A549 (cell line): Measurements from ENCODE around the gene PGS1. TPM values are rescaled to one million over a fixed set of nuclear protein-coding genes. Genes with fewer than 3 reads are reported as not detected.
A peak's percentile ranks its signal among the peaks of the same experiment; 100 is the strongest.

Experiments used
- ATAC-seq, 2 experiments: fragments of 200-7000 bp in 1 of 2; fragments of >200 bp in 1 of 2; cut with Nextera tagmentation in 1 of 2; cut with Tn5 transposase in 1 of 2; 3 replicates each; pipeline versions ENCODE4 v1.8.0 to v1.9.1; 2018 to 2020; ENCODE audit warnings: mild to moderate bottlenecking in 1 of 2, moderate library complexity in 1 of 2
- CTCF ChIA-PET: fragments of 300-600 bp; sonication (Branson Sonifier 250); formaldehyde crosslinking; extraction: SDS; loops from one replicate; lab custom pipeline; 2021; ENCODE audit warnings: antibody characterized with exemption, inconsistent platforms; lab: Yijun Ruan, JAX
- POLR2A ChIA-PET: fragments of 350-600 bp; formaldehyde crosslinking; extraction: SDS; loops from one replicate; lab custom pipeline; 2021; ENCODE audit warnings: antibody characterized with exemption, inconsistent platforms; lab: Yijun Ruan, JAX
- DNase-seq, 2 experiments: peaks; one replicate each; pipeline versions ENCODE4 v3.0.0 to v3.0.0-alpha.2; 2011 to 2016; ENCODE audit warnings: low read depth in 1 of 2, low spot score in 1 of 2
- FAIRE-seq: peaks from 2 replicates; lab custom pipeline; 2011; peaks lifted over from hg19 to GRCh38; lab: Jason Lieb, UNC
- H3K27ac ChIP-seq, 2 experiments: fragments of >200 bp; sonication (Bioruptor Twin); formaldehyde crosslinking; 3 replicates each; pipeline ENCODE4 v1.5.1; 2016 to 2017
- H3K4me1 ChIP-seq: fragments of >200 bp; sonication (Bioruptor Twin); formaldehyde crosslinking; 3 replicates; pipeline ENCODE4 v1.6.1; 2016
- H3K4me2 ChIP-seq: fragments of >200 bp; sonication (Bioruptor Twin); formaldehyde crosslinking; 3 replicates; pipeline ENCODE4 v1.6.1; 2016
- H3K4me3 ChIP-seq: fragments of >200 bp; sonication (Bioruptor Twin); formaldehyde crosslinking; 3 replicates; pipeline ENCODE4 v1.5.1; 2016
- H3K9me3 ChIP-seq: fragments of >200 bp; sonication (Bioruptor Twin); formaldehyde crosslinking; 3 replicates; pipeline ENCODE4 v1.6.1; 2016
- ATOH8 ChIP-seq: fragments of 250-450 bp; sonication (Bioruptor Pico); IDR thresholded peaks from 2 replicates; pipeline ENCODE4 v1.5.0; 2020; ENCODE audit warnings: low read depth, mild to moderate bottlenecking, moderate library complexity
- CEBPB ChIP-seq, 2 experiments: fragments of >200 bp in 1 of 2; sonication (Bioruptor Twin) in 1 of 2; formaldehyde crosslinking in 1 of 2; IDR thresholded peaks; 2 replicates each; pipeline ENCODE4 v1.6.1; 2012 to 2016
- CHD4 ChIP-seq: fragments of 200-600 bp; sonication (generic); IDR thresholded peaks from 2 replicates; pipeline ENCODE4 v1.6.1; 2016; ENCODE audit warnings: antibody characterized with exemption, mild to moderate bottlenecking, borderline replicate concordance
- E2F6 ChIP-seq: IDR thresholded peaks from 2 replicates; pipeline ENCODE4 v1.6.1; 2012; ENCODE audit warnings: low read depth, borderline replicate concordance
- ELK1 ChIP-seq: fragments of 150-350 bp; IDR thresholded peaks from 2 replicates; pipeline ENCODE4 v1.6.1; 2014; ENCODE audit warnings: low read depth, mild to moderate bottlenecking, low read length
- FOXS1 ChIP-seq: fragments of 250-450 bp; sonication (Bioruptor Pico); IDR thresholded peaks from 2 replicates; pipeline ENCODE4 v1.5.0; 2020; ENCODE audit warnings: mild to moderate bottlenecking, moderate library complexity
- GATA3 ChIP-seq: IDR thresholded peaks from 2 replicates; pipeline ENCODE4 v1.6.1; 2012; ENCODE audit warnings: borderline replicate concordance
- HOXB13 ChIP-seq: fragments of 250-450 bp; sonication (Bioruptor Pico); IDR thresholded peaks from 2 replicates; pipeline ENCODE4 v1.5.0; 2020; ENCODE audit warnings: low read depth, mild to moderate bottlenecking, moderate library complexity
- JUNB ChIP-seq: fragments of >200 bp; sonication (Bioruptor Twin); formaldehyde crosslinking; IDR thresholded peaks from 2 replicates; pipeline ENCODE4 v1.6.1; 2016
- MAZ ChIP-seq: fragments of 150-350 bp; IDR thresholded peaks from 2 replicates; pipeline ENCODE4 v1.6.1; 2014; ENCODE audit warnings: antibody characterized with exemption, low read depth, low read length, borderline replicate concordance
- MYC ChIP-seq: IDR thresholded peaks from 2 replicates; pipeline ENCODE4 v1.6.1; 2012; ENCODE audit warnings: mild to moderate bottlenecking, inconsistent platforms, low read length, improper control_type of control experiment, borderline replicate concordance
- NPAS2 ChIP-seq: fragments of 250-450 bp; sonication (Bioruptor Pico); IDR thresholded peaks from 2 replicates; pipeline ENCODE4 v1.8.0; 2022; ENCODE audit warnings: mild to moderate bottlenecking, moderate library complexity, borderline replicate concordance
- NR3C1 ChIP-seq: fragments of >200 bp; sonication (Bioruptor Twin); formaldehyde crosslinking; IDR thresholded peaks from 3 replicates; pipeline ENCODE4 v1.6.1; 2017
- PBX3 ChIP-seq: IDR thresholded peaks from 2 replicates; pipeline ENCODE4 v1.6.1; 2012
- RAD21 ChIP-seq, 2 experiments: fragments of >200 bp in 1 of 2; sonication (Bioruptor Twin) in 1 of 2; formaldehyde crosslinking in 1 of 2; IDR thresholded peaks in 1 of 2; conservative IDR thresholded peaks in 1 of 2; 2 replicates in 1 of 2; 3 replicates in 1 of 2; pipeline ENCODE4 v1.6.1; 2012 to 2018; ENCODE audit warnings: inconsistent platforms in 1 of 2
- RNF2 ChIP-seq: fragments of 200-600 bp; sonication (generic); IDR thresholded peaks from 2 replicates; pipeline ENCODE4 v1.6.1; 2016; ENCODE audit warnings: low read depth, mild to moderate bottlenecking, antibody characterized with exemption, moderate library complexity, borderline replicate concordance
- USF2 ChIP-seq: fragments of 450-650 bp; IDR thresholded peaks from 2 replicates; pipeline ENCODE4 v1.6.1; 2014; ENCODE audit warnings: antibody characterized with exemption
- ZSCAN20 ChIP-seq: fragments of 250-450 bp; sonication (Bioruptor Pico); IDR thresholded peaks from 2 replicates; pipeline ENCODE4 v1.8.0; 2022; ENCODE audit warnings: mild to moderate bottlenecking, moderate library complexity
- WGBS: methylation state at CpG from one replicate; pipeline ENCODE4 v1.1.6; 2017; ENCODE audit errors: missing lambda C conversion rate; 5-methylcytosine and 5-hydroxymethylcytosine counted together
- polyA plus RNA-seq, 4 experiments: library from polyadenylated mRNA; depleted of rRNA in 3 of 4; stranded (reverse); fragments of >200 nt; fragmentation: RNase III in 1 of 4; extraction: RNeasy Plus Mini Kit Qiagen cat#74134 plus additional on column Dnase treatment in 1 of 4; gene quantifications; 2 replicates in 3 of 4; 3 replicates in 1 of 4; pipeline ENCODE4 v1.2.3, GENCODE V29; 2011 to 2017

PGS1 gene
- polyA plus RNA-seq, 2 of the 4 experiments (the other 2 are of a cell fraction): 23.7 to 29.5 TPM

- POLR2A ChIA-PET: interaction anchor here (0.8 kb wide), 1 partner anchor 32 kb away, joined by 3 read pairs; no protein-coding TSS in a partner anchor
Measured at GRCh38 chr17:78345791-78346494, 32.5 kb upstream of the PGS1 start.

GRCh38 chr17:78346605-78347250 is 31.7 kb upstream of the PGS1 start:
- no peak for TF ChIP-seq CHD4
- no peak for TF ChIP-seq GATA3
- no peak for TF ChIP-seq HOXB13
- peak in 1 of 2 experiments; percentile 22; a peak in 1 of 5 replicates for TF ChIP-seq RAD21 (conservative IDR thresholded peaks at IDR 0.05 in 1 of 2, IDR thresholded peaks at IDR 0.05 in 1 of 2)
- no peak overlapping the region for H3K4me2 ChIP-seq
- FAIRE-seq: peak; percentile 39
- H3K27ac ChIP-seq: peak overlapping the region in 1 of 2 experiments; percentile 65; a peak in 3 of 6 replicates
- peaks cover 53% of the 10 kb centered on the region for H3K4me1 ChIP-seq
- CTCF ChIA-PET: interaction anchor here (0.6 to 5.4 kb wide), 12 partner anchors 12 to 96 kb away, joined by 3 to 26 read pairs (median 6); partner anchors contain the start of gene SOCS3
- ATAC-seq: no peak
- H3K9me3 ChIP-seq: no peaks in the 10 kb centered on the region
- WGBS: 86% methylated on average over 13 of the region's 13 CpGs
- POLR2A ChIA-PET: no interaction called here
- H3K4me3 ChIP-seq: no peak overlapping the region
- no peak for DNase-seq

More at GRCh38 chr17:78345791-78346494, 32.5 kb upstream of the PGS1 start:
- CTCF ChIA-PET: interaction anchor here (0.6 to 5.4 kb wide), 11 partner anchors 14 to 147 kb away, joined by 3 to 26 read pairs (median 4); no protein-coding TSS in a partner anchor
- no peak for ATAC-seq
- no peak for TF ChIP-seq USF2
- TF ChIP-seq MAZ: no peak
- no peak for TF ChIP-seq PBX3
- TF ChIP-seq NR3C1: no peak
- TF ChIP-seq ELK1: no peak
- TF ChIP-seq JUNB: no peak
- TF ChIP-seq CHD4: no peak
- no peak for TF ChIP-seq FOXS1 (CRISPR knock-in tag)
- no peak for TF ChIP-seq MYC
- no peak for TF ChIP-seq E2F6
- no peak for TF ChIP-seq RNF2
- no peak for TF ChIP-seq CEBPB (IDR thresholded peaks at IDR 0.05)
- no peak for TF ChIP-seq NPAS2 (CRISPR knock-in tag)
- no peak for TF ChIP-seq ZSCAN20
- no peak for TF ChIP-seq ATOH8
- Histone ChIP-seq H3K4me3 (no peak overlapping the region), H3K4me2 (no peak overlapping the region), H3K27ac (peak overlapping the region in 1 of 2 experiments; percentile 65; a peak in 3 of 6 replicates), H3K9me3 (no peaks in the 10 kb centered on the region), H3K4me1 (peaks cover 52% of the 10 kb centered on the region)
- FAIRE-seq: no peak
- WGBS: 91% methylated on average over 10 of the region's 10 CpGs
- no peak for DNase-seq
